Measurements from ENCODE around the gene PDZRN4. TPM values are rescaled to one million over a fixed set of nuclear protein-coding genes. Genes with fewer than 3 reads are reported as not detected.

PDZRN4 gene
- total and polyA plus RNA-seq, 2 of the 4 experiments (the other 2 are of a cell fraction): not detected

- TF ChIP-seq MXI1 (IDR thresholded peaks at IDR 0.05; ENCODE audit: borderline replicate concordance, low read depth, low read length) (no peak), BHLHE40 (IDR thresholded peaks at IDR 0.05; ENCODE audit: low read depth, low read length) (no peak), NFE2L2 (IDR thresholded peaks at IDR 0.05; ENCODE audit: low read depth, low read length) (no peak), CEBPB (IDR thresholded peaks at IDR 0.05; ENCODE audit: low read depth, low read length) (no peak), CHD1 (IDR thresholded peaks at IDR 0.05; ENCODE audit: low read depth, low read length) (no peak), MAZ (IDR thresholded peaks at IDR 0.05; ENCODE audit: borderline replicate concordance, low read depth, low read length) (no peak), ELK1 (IDR thresholded peaks at IDR 0.05; ENCODE audit: borderline replicate concordance, low read depth, low read length) (no peak), POLR2A (IDR thresholded peaks at IDR 0.05; ENCODE audit: low read depth, low read length) (no peak), SMC3 (IDR thresholded peaks at IDR 0.05; ENCODE audit: low read depth, low read length) (no peak), MAFK (IDR thresholded peaks at IDR 0.05; ENCODE audit: low read depth, low read length) (no peak), FOS (IDR thresholded peaks at IDR 0.05; ENCODE audit: low read depth, low read length) (no peak), RFX5 (IDR thresholded peaks at IDR 0.05; ENCODE audit: low read depth, low read length) (no peak), RCOR1 (IDR thresholded peaks at IDR 0.05; ENCODE audit: insufficient replicate concordance, low read length) (no peak), RAD21 (IDR thresholded peaks at IDR 0.05; ENCODE audit: low read length) (no peak), CTCF (conservative IDR thresholded peaks at IDR 0.05; ENCODE audit: low read depth, low read length) (no peak), USF2 (IDR thresholded peaks at IDR 0.05; ENCODE audit: low read depth, low read length) (no peak)
- Histone ChIP-seq H2AK5ac (ENCODE audit: low read depth, low read length) (no peak overlapping the region), H3K56ac (ENCODE audit: extremely low read depth, insufficient read depth, low read length) (no peak overlapping the region), H4K91ac (ENCODE audit: insufficient read depth, low read depth, low read length) (no peak overlapping the region), H3K27ac (ENCODE audit: insufficient read depth, low read length) (no peak overlapping the region), H2BK120ac (ENCODE audit: low read depth, low read length) (no peak overlapping the region), H3K4me3 (ENCODE audit: insufficient read depth, low read depth, low read length) (no peak overlapping the region), H3K27me3 (ENCODE audit: control insufficient read depth, insufficient read depth, low read length) (no peaks in the 10 kb centered on the region), H3K14ac (replicated peaks; ENCODE audit: low read depth, low read length) (no peak overlapping the region), H3K79me1 (ENCODE audit: low read depth in 1 of 2, low read length in 2 of 2) (no peaks in the 10 kb centered on the region), H3K4ac (ENCODE audit: low read depth, low read length) (no peak overlapping the region), H3K36me3 (ENCODE audit: control insufficient read depth, insufficient read depth, low read length) (no peaks in the 10 kb centered on the region), H3K4me1 (ENCODE audit: control insufficient read depth, insufficient read depth, low read length) (no peaks in the 10 kb centered on the region), H4K20me1 (ENCODE audit: insufficient read depth, low read length) (no peaks in the 10 kb centered on the region), H2AFZ (replicated peaks; ENCODE audit: low read length, poor library complexity) (no peak overlapping the region), H4K8ac (ENCODE audit: low read depth in 2 of 2, low read length in 2 of 2) (no peak overlapping the region), H3K9me3 (ENCODE audit: control insufficient read depth, insufficient read depth, low read length) (no peaks in the 10 kb centered on the region), H3K23ac (ENCODE audit: low read depth, low read length) (no peak overlapping the region), H2AK9ac (replicated peaks; ENCODE audit: low read depth, low read length, poor library complexity) (no peak overlapping the region), H3K9ac (ENCODE audit: low read depth, low read length) (no peak overlapping the region), H2BK5ac (ENCODE audit: low read depth, low read length, poor library complexity, severe bottlenecking) (no peak overlapping the region), H3K18ac (ENCODE audit: low read depth, low read length) (no peak overlapping the region), H3K4me2 (ENCODE audit: low read depth, low read length) (no peak overlapping the region), H2BK15ac (ENCODE audit: low read depth, low read length) (no peak overlapping the region), H4K5ac (ENCODE audit: low read depth, low read length) (no peak overlapping the region), H3K9me1 (ENCODE audit: insufficient read depth, low read length) (no peaks in the 10 kb centered on the region), H2BK20ac (ENCODE audit: low read depth, low read length) (no peak overlapping the region)
- dilution Hi-C loops (cut with HindIII; ENCODE audit: low sequenced_read_pairs, unreplicated experiment): no loop called here
- BruUV-seq (replicated peaks): no TSS peak
- POLR2A ChIA-PET (ENCODE audit: unreplicated experiment): no interaction called here
- in situ Hi-C loops (cut with MboI; ENCODE audit: low sequenced_read_pairs): no loop called here
- intact Hi-C loops (cut with micrococcal nuclease): loop anchor here (10.0 kb wide), 1 partner anchor 251 kb away; no protein-coding TSS in a partner anchor
- WGBS, 2 experiments (ENCODE audit: extremely low coverage in 2 of 2, insufficient read length in 1 of 2): no CpG with 5 or more reads among the region's 1 CpG
- DNase-seq (no peak), ATAC-seq (ENCODE audit: low read depth) (no peak)
- CTCF ChIA-PET: no interaction called here
Observed at GRCh38 chr12:41206298-41206697, 18.2 kb downstream of the PDZRN4 start.

Data from IMR-90 (cell line).